K562 (cell line): Measurements from ENCODE around the gene SCGB1A1. TPM values are rescaled to one million over a fixed set of nuclear protein-coding genes. Genes with fewer than 3 reads are reported as not detected.
A peak's percentile ranks its signal among the peaks of the same experiment; 100 is the strongest.

ENCODE experiments used
- ATAC-seq: fragments of 200-7000 bp; cut with Tn5 transposase; 3 replicates; pipeline ENCODE4 v1.9.1; 2020; ENCODE audit warnings: moderate library complexity
- BruUV-seq: library from RNA; stranded (reverse); fragments of 400-500 nt; replicated peaks from 2 replicates; lab custom pipeline; 2021; lab: Mats Ljungman, UMichigan
- CTCF ChIA-PET: fragments of 300-600 bp; formaldehyde crosslinking; extraction: SDS; loops from one replicate; lab custom pipeline; 2021; ENCODE audit warnings: low intra/inter-chr PET ratio; lab: Yijun Ruan, JAX
- POLR2A ChIA-PET: fragments of 300-600, 350-650 bp; sonication (Branson Sonifier 250); formaldehyde crosslinking; extraction: SDS; loops from one replicate; lab custom pipeline; 2021; ENCODE audit warnings: antibody characterized with exemption, inconsistent platforms; lab: Yijun Ruan, JAX
- DNase-seq, 4 experiments: peaks; one replicate each; pipeline versions ENCODE4 v3.0.0 to v3.0.0-alpha.2; 2011 to 2018; ENCODE audit warnings: low spot score in 3 of 4, mixed read lengths in 3 of 4; ENCODE audit errors: extremely low read depth in 1 of 4
- FAIRE-seq: peaks from 2 replicates; lab custom pipeline; 2011; peaks lifted over from hg19 to GRCh38; lab: Jason Lieb, UNC
- H2AFZ ChIP-seq: 2 replicates; pipeline ENCODE4 v1.6.0; 2011; ENCODE audit warnings: low read depth, low read length, control low read depth, inconsistent platforms
- H3K27ac ChIP-seq: fragments of 200-600 bp; 3 replicates; pipeline ENCODE4 v1.8.0; 2011; ENCODE audit warnings: low read depth, mild to moderate bottlenecking, control low read depth, inconsistent platforms, low read length, moderate library complexity, mixed read lengths; ENCODE audit errors: extremely low read depth
- H3K27me3 ChIP-seq, 2 experiments: fragments of 300-600 bp in 1 of 2; 2 replicates in 1 of 2; 3 replicates in 1 of 2; pipeline versions ENCODE4 v1.6.0 to v1.8.0; 2011; ENCODE audit warnings: inconsistent platforms in 2 of 2, low read length in 2 of 2, mild to moderate bottlenecking in 1 of 2, mixed read lengths in 1 of 2, moderate library complexity in 1 of 2; ENCODE audit not compliant: control insufficient read depth in 2 of 2, insufficient read depth in 2 of 2
- H3K36me3 ChIP-seq: fragments of 300-600 bp; 3 replicates; pipeline ENCODE4 v1.8.0; 2011; ENCODE audit warnings: mild to moderate bottlenecking, low read length, inconsistent platforms; ENCODE audit not compliant: control insufficient read depth, insufficient read depth
- H3K4me1 ChIP-seq, 2 experiments: fragments of 200-600 bp in 1 of 2; replicated peaks in 1 of 2; 2 replicates in 1 of 2; 3 replicates in 1 of 2; pipeline versions ENCODE4 v1.5.1 to v1.8.0; 2011; ENCODE audit warnings: inconsistent platforms in 2 of 2, low read length in 2 of 2, mild to moderate bottlenecking in 1 of 2, mixed read lengths in 1 of 2, moderate library complexity in 1 of 2; ENCODE audit not compliant: control insufficient read depth in 2 of 2, insufficient read depth in 2 of 2
- H3K4me2 ChIP-seq: 2 replicates; pipeline ENCODE4 v1.6.1; 2011; ENCODE audit warnings: low read length, control low read depth, inconsistent platforms, mixed read lengths; ENCODE audit not compliant: insufficient read depth
- H3K4me3 ChIP-seq: fragments of 200-600 bp; sonication (generic), shearing (Covaris generic); 2 replicates; pipeline ENCODE4 v1.5.1; 2016; ENCODE audit warnings: control low read depth, inconsistent platforms
- H3K79me2 ChIP-seq: fragments of 200-600 bp; 3 replicates; pipeline ENCODE4 v1.8.0; 2011; ENCODE audit warnings: low read length, inconsistent platforms; ENCODE audit not compliant: control insufficient read depth, insufficient read depth
- H3K9ac ChIP-seq, 2 experiments: 2 replicates each; pipeline versions ENCODE4 v1.6.0 to v1.6.1; 2011; ENCODE audit warnings: low read depth in 2 of 2, low read length in 2 of 2, control low read depth in 1 of 2, inconsistent platforms in 1 of 2, mild to moderate bottlenecking in 1 of 2, mixed read lengths in 1 of 2; ENCODE audit not compliant: insufficient read depth in 1 of 2
- H3K9me1 ChIP-seq: one replicate; pipeline ENCODE4 v1.6.0; 2011; ENCODE audit warnings: inconsistent platforms, mild to moderate bottlenecking, low read length, moderate library complexity; ENCODE audit not compliant: control insufficient read depth, insufficient read depth
- H3K9me3 ChIP-seq: replicated peaks from 2 replicates; pipeline ENCODE4 v1.5.1; 2011; ENCODE audit warnings: low read depth, low read length, inconsistent platforms; ENCODE audit not compliant: control insufficient read depth, insufficient read depth
- H4K20me1 ChIP-seq: replicated peaks from 2 replicates; pipeline ENCODE4 v1.6.1; 2011; ENCODE audit warnings: low read length, inconsistent platforms, mixed read lengths; ENCODE audit not compliant: control insufficient read depth, insufficient read depth
- ARID3A ChIP-seq: IDR thresholded peaks from 2 replicates; pipeline ENCODE4 v1.6.1; 2012; ENCODE audit warnings: low read depth, low read length, improper control_type of control experiment, borderline replicate concordance
- ARNT ChIP-seq, 2 experiments: fragments of 450-650 bp; IDR thresholded peaks; 2 replicates each; pipeline ENCODE4 v1.6.1; 2016; ENCODE audit warnings: mild to moderate bottlenecking in 1 of 2
- ATF2 ChIP-seq: sonication (generic); formaldehyde crosslinking; IDR thresholded peaks from 2 replicates; pipeline ENCODE4 v1.8.1; 2022; ENCODE audit warnings: missing genetic modification reagents
- BDP1 ChIP-seq: IDR thresholded peaks from 3 replicates; pipeline ENCODE4 v1.6.1; 2011; ENCODE audit not compliant: insufficient read length, insufficient read depth
- C11orf30 ChIP-seq: fragments of 450-650 bp; IDR thresholded peaks from 2 replicates; pipeline ENCODE4 v1.6.1; 2016; ENCODE audit warnings: low read depth, mild to moderate bottlenecking
- CAMTA2 ChIP-seq: fragments of 250-450 bp; sonication (Bioruptor Pico); conservative IDR thresholded peaks from 2 replicates; pipeline ENCODE4 v1.5.1; 2022
- ELK3 ChIP-seq: fragments of 450-650 bp; formaldehyde crosslinking; IDR thresholded peaks from 2 replicates; pipeline ENCODE4 v1.4.0; 2020; ENCODE audit warnings: mild to moderate bottlenecking
- GATA2 ChIP-seq: sonication (generic); formaldehyde crosslinking; IDR thresholded peaks from 2 replicates; pipeline ENCODE4 v1.4.0; 2020; ENCODE audit warnings: mild to moderate bottlenecking, missing genetic modification reagents
- HSF4 ChIP-seq: fragments of 250-450 bp; sonication (Bioruptor Pico); IDR thresholded peaks from 2 replicates; pipeline ENCODE4 v2.1.2; 2022; ENCODE audit warnings: mild to moderate bottlenecking, moderate library complexity, borderline replicate concordance
- MAFG ChIP-seq: fragments of 450-650 bp; conservative IDR thresholded peaks from 2 replicates; pipeline ENCODE4 v1.6.1; 2016; ENCODE audit warnings: missing genetic modification characterization, missing compliant biosample characterization
- MEF2A ChIP-seq: IDR thresholded peaks from 2 replicates; pipeline ENCODE4 v1.6.1; 2011; ENCODE audit warnings: low read depth, mild to moderate bottlenecking, low read length, moderate library complexity; ENCODE audit not compliant: control insufficient read depth
- NCOA2 ChIP-seq, 2 experiments: fragments of 450-650 bp; IDR thresholded peaks; 2 replicates each; pipeline ENCODE4 v1.6.1; 2018; ENCODE audit warnings: mild to moderate bottlenecking in 2 of 2, moderate library complexity in 1 of 2; ENCODE audit not compliant: partially characterized antibody in 2 of 2
- NR2C1 ChIP-seq, 2 experiments: fragments of 450-650 bp; IDR thresholded peaks; 2 replicates each; pipeline ENCODE4 v1.6.1; 2017; ENCODE audit warnings: mild to moderate bottlenecking in 2 of 2, antibody characterized with exemption in 1 of 2, inconsistent platforms in 1 of 2, missing compliant biosample characterization in 1 of 2, missing genetic modification characterization in 1 of 2
- PHTF2 ChIP-seq: fragments of 250-450 bp; sonication (Bioruptor Pico); IDR thresholded peaks from 2 replicates; pipeline ENCODE4 v1.5.0; 2021; ENCODE audit warnings: mild to moderate bottlenecking
- SNRNP70 ChIP-seq: fragments of 200-400 bp; formaldehyde crosslinking; optimal IDR thresholded peaks from 2 replicates; pipeline ENCODE3; 2017; ENCODE audit warnings: low read depth, low read length
- ZBTB7A ChIP-seq: IDR thresholded peaks from 2 replicates; pipeline ENCODE4 v1.6.1; 2011; ENCODE audit warnings: low read depth, mild to moderate bottlenecking, low read length, moderate library complexity, borderline replicate concordance; ENCODE audit not compliant: control insufficient read depth
- ZNF239 ChIP-seq: fragments of 250-450 bp; sonication (Bioruptor Pico); IDR thresholded peaks from 2 replicates; pipeline ENCODE4 v1.4.0; 2020; ENCODE audit warnings: mild to moderate bottlenecking
- ZNF316 ChIP-seq: fragments of 450-650 bp; IDR thresholded peaks from 2 replicates; pipeline ENCODE4 v1.6.1; 2016
- ZNF347 ChIP-seq: fragments of 450-650 bp; formaldehyde crosslinking; IDR thresholded peaks from 2 replicates; pipeline ENCODE4 v1.4.0; 2020; ENCODE audit warnings: low read depth, mild to moderate bottlenecking, moderate library complexity
- WGBS: fragments of 100-300 bp; shearing (Covaris generic); methylation state at CpG from one replicate; pipeline ENCODE4 v1.1.6; 2016; ENCODE audit warnings: low coverage, mixed read lengths; ENCODE audit not compliant: insufficient coverage; ENCODE audit errors: missing lambda C conversion rate; 5-methylcytosine and 5-hydroxymethylcytosine counted together
- in situ Hi-C: fragments of 300-500 bp; cut with MboI; formaldehyde crosslinking; loops from 4 replicates; pipeline ENCODE4 v1.15.0; 2018; ENCODE audit warnings: inconsistent platforms, mixed read lengths
- intact Hi-C: fragments of 100-400 bp; cut with micrococcal nuclease; formaldehyde crosslinking; loops from 2 replicates; pipeline ENCODE4 v1.14.2; 2022
- polyA plus RNA-seq, 8 experiments: library from polyadenylated mRNA; depleted of rRNA in 4 of 8; stranded (reverse) in 5 of 8; unstranded in 3 of 8; fragments of >200 nt; fragmentation: Nextera tagmentation in 2 of 8; fragmentation: Illumina TruSeq in 1 of 8; extraction: Ambion mirVana in 2 of 8; extraction: Trizol in 1 of 8; gene quantifications; 2 replicates each; pipeline versions ENCODE4 v1.2.1 to v1.2.3, GENCODE V29; 2011 to 2014; ENCODE audit warnings: inconsistent platforms in 1 of 8, missing spikeins in 1 of 8
- total RNA-seq, 7 experiments: library from RNA; depleted of rRNA in 6 of 7; stranded (reverse); fragments of >200 nt in 6 of 7; fragmentation: Illumina TruSeq in 2 of 7; extraction: Trizol in 2 of 7; gene quantifications; 2 replicates each; pipeline versions ENCODE4 v1.2.1 to v1.2.3, GENCODE V29; 2011 to 2021; ENCODE audit warnings: low replicate concordance in 1 of 7

The SCGB1A1 gene
- total and polyA plus RNA-seq, 9 of the 15 experiments (the other 6 are each of a cell fraction or from before 2014, with no cell fraction given) = 0.55 TPM; not detected in 8

GRCh38 chr11:62452839-62453468, 34.1 kb downstream of the SCGB1A1 start:
- POLR2A ChIA-PET = interaction anchor here (0.6 to 1.2 kb wide), 3 partner anchors 12 to 1122 kb away, joined by 3 to 5 read pairs (median 4); no protein-coding TSS in a partner anchor
- no peak for TF ChIP-seq CAMTA2 (CRISPR knock-in tag)
- TF ChIP-seq MAFG (tag) = peak; percentile 53
- no peak for TF ChIP-seq ELK3
- no peak for TF ChIP-seq PHTF2
- TF ChIP-seq ARNT (IDR thresholded peaks at IDR 0.05) = no peak
- no peak for TF ChIP-seq SNRNP70
- TF ChIP-seq ARID3A = no peak
- TF ChIP-seq ATF2 (CRISPR knock-in tag) = no peak
- TF ChIP-seq ZNF239 (CRISPR knock-in tag) = no peak
- no peak for TF ChIP-seq HSF4 (CRISPR knock-in tag)
- TF ChIP-seq ZNF316 = peak; percentile 81
- peak; percentile 72 for TF ChIP-seq C11orf30
- no peak for TF ChIP-seq NR2C1 (IDR thresholded peaks at IDR 0.05)
- TF ChIP-seq NR2C1 (tag; IDR thresholded peaks at IDR 0.05) = no peak
- TF ChIP-seq BDP1 = no peak
- no peak for TF ChIP-seq GATA2 (CRISPR knock-in tag)
- TF ChIP-seq NCOA2 (IDR thresholded peaks at IDR 0.05; ENCODE audit: partially characterized antibody in 2 of 2) = no peak
- TF ChIP-seq ZNF347 (CRISPR knock-in tag) = no peak
- TF ChIP-seq MEF2A = no peak
- TF ChIP-seq ZBTB7A = no peak

More at GRCh38 chr11:62452839-62453468, 34.1 kb downstream of the SCGB1A1 start:
- Histone ChIP-seq H3K36me3 (no peaks in the 10 kb centered on the region), H3K27me3 (no peaks in the 10 kb centered on the region; a peak in 1 of 5 replicates), H3K4me1 (peaks cover 11% of the 10 kb centered on the region in 2 experiments), H3K9ac (no peak overlapping the region), H3K9me3 (no peaks in the 10 kb centered on the region), H3K9me1 (no peaks in the 10 kb centered on the region), H2AFZ (no peak overlapping the region), H3K79me2 (no peaks in the 10 kb centered on the region), H3K27ac (no peak overlapping the region), H3K4me3 (no peak overlapping the region), H4K20me1 (no peaks in the 10 kb centered on the region), H3K4me2 (no peak overlapping the region)
- CTCF ChIA-PET = no interaction called here
- BruUV-seq = no TSS peak
- 56% methylated on average over 11 of the region's 11 CpGs for WGBS
- intact Hi-C loops (no loop called here), in situ Hi-C loops (no loop called here)
- ATAC-seq (no peak), FAIRE-seq (no peak), DNase-seq (no peak)
